Keratinocyte (primary cell): Measurements from ENCODE around the gene NBEAL2. TPM values are rescaled to one million over a fixed set of nuclear protein-coding genes. Genes with fewer than 3 reads are reported as not detected.

Experiments
- DNase-seq: peaks from one replicate; pipeline ENCODE4 v3.0.0-alpha.2; 2011; ENCODE audit warnings: low read depth, missing footprints, low spot score
- FAIRE-seq: peaks from 2 replicates; lab custom pipeline; 2011; peaks lifted over from hg19 to GRCh38; lab: Jason Lieb, UNC
- H2AFZ ChIP-seq: 2 replicates; pipeline ENCODE4 v1.6.0; 2012; ENCODE audit warnings: low read length, control low read depth, inconsistent platforms; ENCODE audit not compliant: control insufficient read depth
- H3K27ac ChIP-seq: 2 replicates; pipeline ENCODE4 v1.5.1; 2011; ENCODE audit warnings: low read length; ENCODE audit not compliant: control insufficient read depth, insufficient read depth
- H3K27me3 ChIP-seq: 3 replicates; pipeline ENCODE4 v1.6.0; 2011; ENCODE audit warnings: low read length; ENCODE audit not compliant: control insufficient read depth, insufficient read depth; ENCODE audit errors: extremely low read depth
- H3K36me3 ChIP-seq, 2 experiments: 2 replicates in 1 of 2; 3 replicates in 1 of 2; pipeline ENCODE4 v1.5.1; 2011; ENCODE audit warnings: low read length in 2 of 2, mild to moderate bottlenecking in 1 of 2; ENCODE audit not compliant: control insufficient read depth in 2 of 2, insufficient read depth in 2 of 2; ENCODE audit errors: extremely low read depth in 1 of 2
- H3K4me1 ChIP-seq: 3 replicates; pipeline ENCODE4 v1.5.1; 2011; ENCODE audit warnings: low read length; ENCODE audit not compliant: control insufficient read depth, insufficient read depth; ENCODE audit errors: extremely low read depth
- H3K4me2 ChIP-seq: 3 replicates; pipeline ENCODE4 v1.6.0; 2011; ENCODE audit warnings: low read depth, low read length; ENCODE audit not compliant: control insufficient read depth, insufficient read depth; ENCODE audit errors: extremely low read depth
- H3K4me3 ChIP-seq, 3 experiments: fragments of 200-600 bp in 1 of 3; sonication (generic) in 1 of 3; 2 replicates in 2 of 3; 3 replicates in 1 of 3; pipeline ENCODE4 v1.5.1; 2011 to 2016; ENCODE audit warnings: low read length in 3 of 3, mild to moderate bottlenecking in 3 of 3, control low read depth in 2 of 3, inconsistent platforms in 1 of 3, low read depth in 1 of 3, mixed read lengths in 1 of 3, mixed run types in 1 of 3, moderate library complexity in 1 of 3; ENCODE audit not compliant: control insufficient read depth in 2 of 3, insufficient read depth in 2 of 3; ENCODE audit errors: extremely low read depth in 1 of 3
- H3K79me2 ChIP-seq: 2 replicates; pipeline ENCODE4 v1.6.0; 2012; ENCODE audit warnings: low read length; ENCODE audit not compliant: control insufficient read depth, insufficient read depth
- H3K9ac ChIP-seq: 3 replicates; pipeline ENCODE4 v1.6.0; 2011; ENCODE audit warnings: low read length; ENCODE audit not compliant: control insufficient read depth, insufficient read depth; ENCODE audit errors: extremely low read depth
- H3K9me1 ChIP-seq: 3 replicates; pipeline ENCODE4 v1.6.0; 2011; ENCODE audit warnings: low read length; ENCODE audit not compliant: control insufficient read depth, insufficient read depth; ENCODE audit errors: extremely low read depth
- H3K9me3 ChIP-seq: 2 replicates; pipeline ENCODE4 v1.5.1; 2012; ENCODE audit warnings: low read depth, low read length; ENCODE audit not compliant: control insufficient read depth
- H4K20me1 ChIP-seq: 3 replicates; pipeline ENCODE4 v1.6.0; 2011; ENCODE audit warnings: low read length; ENCODE audit not compliant: control insufficient read depth, insufficient read depth; ENCODE audit errors: extremely low read depth
- CTCF ChIP-seq, 3 experiments: IDR thresholded peaks in 1 of 3; conservative IDR thresholded peaks in 1 of 3; optimal IDR thresholded peaks in 1 of 3; 2 replicates in 2 of 3; 3 replicates in 1 of 3; pipeline versions ENCODE3 to v1.5.1; 2011; ENCODE audit warnings: low read length in 3 of 3, mild to moderate bottlenecking in 3 of 3, moderate library complexity in 2 of 3, control low read depth in 1 of 3, inconsistent platforms in 1 of 3; ENCODE audit not compliant: insufficient read depth in 2 of 3; ENCODE audit errors: extremely low read depth in 1 of 3
- EZH2 ChIP-seq: IDR thresholded peaks from one replicate; pipeline ENCODE4 v1.6.1; 2012; ENCODE audit warnings: inconsistent platforms, mild to moderate bottlenecking, low read length, moderate library complexity
- dilution Hi-C: fragments of 300-500 bp; cut with MboI; formaldehyde crosslinking; loops from one replicate; pipeline ENCODE4 v1.7.0; 2020; ENCODE audit warnings: low sequenced_read_pairs; ENCODE audit not compliant: extremely low pct_ligation_motif_present
- polyA plus RNA-seq, 5 experiments: library from polyadenylated mRNA; depleted of rRNA in 3 of 5; stranded (reverse) in 3 of 5; stranded (forward) in 1 of 5; unstranded in 1 of 5; fragments of >200 nt; gene quantifications; 1 replicate in 1 of 5; 2 replicates in 3 of 5; 3 replicates in 1 of 5; pipeline versions ENCODE4 v1.2.1 to v1.2.3, GENCODE V29; 2011 to 2012; ENCODE audit warnings: missing spikeins in 2 of 5, low read depth in 1 of 5, low replicate concordance in 1 of 5

NBEAL2 gene
- polyA plus RNA-seq, 1 donor (not counting 4 experiments of a cell fraction or from before 2014, with no cell fraction given), result 22.8 TPM

- H3K79me2 ChIP-seq, result peaks cover 94% of the 10 kb centered on the region
- dilution Hi-C loops, result no loop called here
- H2AFZ ChIP-seq, result no peak overlapping the region
- H3K27ac ChIP-seq, result no peak overlapping the region
- no peak overlapping the region for H3K4me3 ChIP-seq
- peaks cover 3% of the 10 kb centered on the region for H3K9me1 ChIP-seq
- no peaks in the 10 kb centered on the region for H3K9me3 ChIP-seq
- FAIRE-seq (no peak), DNase-seq (no peak)
- H3K4me1 ChIP-seq, result peaks cover 19% of the 10 kb centered on the region
- no peak overlapping the region for H3K9ac ChIP-seq
- H3K27me3 ChIP-seq, result no peaks in the 10 kb centered on the region
- peaks cover 18 to 21% of the 10 kb centered on the region in 2 experiments for H3K36me3 ChIP-seq
- no peak overlapping the region for H3K4me2 ChIP-seq
- TF ChIP-seq EZH2, result no peak
- no peak for TF ChIP-seq CTCF (optimal IDR thresholded peaks at IDR 0.05 in 1 of 3, IDR thresholded peaks at IDR 0.05 in 1 of 3, conservative IDR thresholded peaks at IDR 0.05 in 1 of 3; ENCODE audit: extremely low read depth in 1 of 3, insufficient read depth in 2 of 3, low read length in 3 of 3)
- peaks cover 42% of the 10 kb centered on the region for H4K20me1 ChIP-seq
Observed at GRCh38 chr3:46971742-46972141, 7.7 kb upstream of the NBEAL2 start.

GRCh38 chr3:46972396-46972795 is 7.1 kb upstream of the NBEAL2 start:
- DNase-seq, result no peak
- peaks cover 14% of the 10 kb centered on the region for H3K4me1 ChIP-seq
- peaks cover 88% of the 10 kb centered on the region for H3K79me2 ChIP-seq
- H3K9me1 ChIP-seq, result no peaks in the 10 kb centered on the region
- no peak for FAIRE-seq
- H4K20me1 ChIP-seq, result peaks cover 38% of the 10 kb centered on the region
- H3K4me3 ChIP-seq, result no peak overlapping the region
- TF ChIP-seq CTCF (optimal IDR thresholded peaks at IDR 0.05 in 1 of 3, IDR thresholded peaks at IDR 0.05 in 1 of 3, conservative IDR thresholded peaks at IDR 0.05 in 1 of 3; ENCODE audit: extremely low read depth in 1 of 3, insufficient read depth in 2 of 3, low read length in 3 of 3) (no peak), EZH2 (no peak)
- H3K27ac ChIP-seq, result no peak overlapping the region
- no peaks in the 10 kb centered on the region for H3K9me3 ChIP-seq
- peaks cover 16 to 21% of the 10 kb centered on the region in 2 experiments for H3K36me3 ChIP-seq
- H3K4me2 ChIP-seq, result no peak overlapping the region
- H3K27me3 ChIP-seq, result no peaks in the 10 kb centered on the region
- H3K9ac ChIP-seq, result no peak overlapping the region
- dilution Hi-C loops, result no loop called here
- no peak overlapping the region for H2AFZ ChIP-seq
